Measurements from ENCODE around the gene KCNK6.
"Not testable (repeated sequence)": the region's sequence is repeated elsewhere in the genome, so short reads cannot be mapped to it uniquely, and the experiment has no call there.

KCNK6 gene

GRCh38 chr19:38359242-38360021 lies 39.8 kb downstream of the KCNK6 start:
- H3K4me1 ChIP-seq = no peaks in the 10 kb centered on the region
- no peaks in the 10 kb centered on the region for H3K9me3 ChIP-seq
- H3K36me3 ChIP-seq = no peaks in the 10 kb centered on the region
- DNase-seq = no peak
- TF ChIP-seq CTCF (IDR thresholded peaks at IDR 0.05; ENCODE audit: low read depth, low read length) = no peak
- H3K27me3 ChIP-seq = peaks cover 39% of the 10 kb centered on the region
- no peak overlapping the region for H3K4me3 ChIP-seq (ENCODE audit: low read depth, low read length)

GRCh38 chr19:38360351-38360750 lies 40.7 kb downstream of the KCNK6 start:
- H3K4me1 ChIP-seq = no peaks in the 10 kb centered on the region
- no peaks in the 10 kb centered on the region for H3K9me3 ChIP-seq
- no peak for TF ChIP-seq CTCF (IDR thresholded peaks at IDR 0.05; ENCODE audit: low read depth, low read length)
- H3K36me3 ChIP-seq = no peaks in the 10 kb centered on the region
- no peak overlapping the region for H3K4me3 ChIP-seq (ENCODE audit: low read depth, low read length)
- DNase-seq = no peak
- H3K27me3 ChIP-seq = peaks cover 39% of the 10 kb centered on the region

- H3K4me3 ChIP-seq (ENCODE audit: low read depth, low read length) = peak overlapping the region; percentile 62
- TF ChIP-seq CTCF (IDR thresholded peaks at IDR 0.05; ENCODE audit: low read depth, low read length) = no peak
- no peaks in the 10 kb centered on the region for H3K9me3 ChIP-seq
- H3K36me3 ChIP-seq = no peaks in the 10 kb centered on the region
- H3K4me1 ChIP-seq = no peaks in the 10 kb centered on the region
- H3K27me3 ChIP-seq = peaks cover 39% of the 10 kb centered on the region
- DNase-seq = no peak
These were observed 41.4 kb downstream of the KCNK6 start for GRCh38 chr19:38360839-38361631.

GRCh38 chr19:38361633-38362075 lies 42.0 kb downstream of the KCNK6 start:
- peak; percentile 87 for DNase-seq
- no peak for TF ChIP-seq CTCF (IDR thresholded peaks at IDR 0.05; ENCODE audit: low read depth, low read length)
- H3K36me3 ChIP-seq = no peaks in the 10 kb centered on the region

GRCh38 chr19:38362076-38362945 lies 42.7 kb downstream of the KCNK6 start:
- peaks cover 39% of the 10 kb centered on the region for H3K27me3 ChIP-seq
- DNase-seq = peak; percentile 69
- no peaks in the 10 kb centered on the region for H3K9me3 ChIP-seq
- H3K36me3 ChIP-seq = no peaks in the 10 kb centered on the region
- H3K4me3 ChIP-seq (ENCODE audit: low read depth, low read length) = peak overlapping the region; percentile 62
- no peaks in the 10 kb centered on the region for H3K4me1 ChIP-seq
- no peak for TF ChIP-seq CTCF (IDR thresholded peaks at IDR 0.05; ENCODE audit: low read depth, low read length)

More at GRCh38 chr19:38361633-38362075, 42.0 kb downstream of the KCNK6 start:
- H3K9me3 ChIP-seq = no peaks in the 10 kb centered on the region
- H3K4me3 ChIP-seq (ENCODE audit: low read depth, low read length) = peak overlapping the region; percentile 62
- H3K27me3 ChIP-seq = peaks cover 39% of the 10 kb centered on the region
- H3K4me1 ChIP-seq = no peaks in the 10 kb centered on the region

- H3K36me3 ChIP-seq; H3K4me3 ChIP-seq (ENCODE audit: low read depth, low read length); H3K9me3 ChIP-seq; DNase-seq; H3K4me1 ChIP-seq: not testable (repeated sequence)
- peaks cover 32% of the 10 kb centered on the region for H3K27me3 ChIP-seq
These were observed 43.5 kb downstream of the KCNK6 start for GRCh38 chr19:38362946-38363688.
